Activated naive CD8-positive, alpha-beta T cell (primary cell): ENCODE data around the gene POGZ.

Source experiments
- H3K27ac Mint-ChIP-seq: one replicate; pipeline ENCODE4 v1.8.0; 2021; ENCODE audit warnings: mixed read lengths
- H3K27me3 Mint-ChIP-seq: one replicate; pipeline ENCODE4 v1.8.0; 2021; ENCODE audit warnings: mixed read lengths
- H3K36me3 Mint-ChIP-seq: one replicate; pipeline ENCODE4 v1.8.0; 2021; ENCODE audit warnings: mixed read lengths
- H3K4me1 Mint-ChIP-seq: one replicate; pipeline ENCODE4 v1.8.0; 2021; ENCODE audit warnings: low read depth, mixed read lengths
- H3K4me3 Mint-ChIP-seq: one replicate; pipeline ENCODE4 v1.8.0; 2021; ENCODE audit warnings: mild to moderate bottlenecking, mixed read lengths
- H3K9me3 Mint-ChIP-seq: one replicate; pipeline ENCODE4 v1.8.0; 2021; ENCODE audit warnings: low read depth, mixed read lengths

Gene POGZ

DNA sequence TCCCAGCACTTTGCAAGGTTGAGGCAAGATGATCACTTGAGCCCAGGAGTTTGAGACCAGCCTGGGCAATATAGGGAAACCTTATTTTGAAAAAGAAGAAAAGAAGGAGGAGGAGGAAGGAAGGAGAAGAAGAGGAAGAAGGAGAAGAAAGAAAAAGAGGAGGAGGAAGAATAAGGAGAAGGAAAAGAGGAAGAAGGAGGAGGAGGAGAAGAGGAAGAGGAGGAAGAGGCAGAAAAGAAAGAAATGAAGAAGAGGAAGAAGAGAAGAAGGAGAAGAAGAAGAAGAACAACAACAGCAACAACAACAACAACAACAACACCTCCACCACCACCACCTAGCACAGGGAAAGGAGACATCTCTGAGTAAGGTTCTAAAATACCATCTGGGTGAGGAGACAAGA is 97.4 kb downstream of the POGZ start:
- H3K27ac Mint-ChIP-seq: no peak overlapping the region
- no peak overlapping the region for H3K4me3 Mint-ChIP-seq
- H3K36me3 Mint-ChIP-seq: peaks cover 2% of the 10 kb centered on the region
- no peaks in the 10 kb centered on the region for H3K9me3 Mint-ChIP-seq
- H3K4me1 Mint-ChIP-seq: no peaks in the 10 kb centered on the region
- H3K27me3 Mint-ChIP-seq: no peaks in the 10 kb centered on the region

DNA sequence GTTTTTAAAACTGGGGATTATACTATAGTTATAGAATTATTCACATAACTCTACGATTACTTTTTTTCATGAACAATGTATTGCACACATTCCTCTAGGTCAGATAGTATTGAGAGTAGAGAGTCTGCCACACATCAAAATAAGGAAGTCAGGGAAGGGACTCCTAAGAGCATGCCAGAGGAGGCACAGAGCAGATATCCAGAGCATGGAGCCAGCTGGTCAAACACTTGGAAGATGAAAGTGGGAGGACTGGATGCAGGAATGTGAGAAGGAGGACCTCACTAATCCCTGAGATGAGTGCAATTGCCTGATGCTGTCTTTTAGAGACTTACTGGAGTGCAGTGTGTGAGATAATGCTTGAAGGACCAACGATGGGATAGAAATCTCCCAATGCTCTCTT is 102.6 kb downstream of the POGZ start:
- Mint-ChIP-seq H3K27ac (no peak overlapping the region), H3K27me3 (no peaks in the 10 kb centered on the region), H3K4me3 (no peak overlapping the region), H3K9me3 (no peaks in the 10 kb centered on the region), H3K4me1 (no peaks in the 10 kb centered on the region), H3K36me3 (peaks cover 2% of the 10 kb centered on the region)
